Activated T-cell treated with anti-CD3 and anti-CD28 coated beads for 48 hours (primary cell): Measurements from ENCODE around the gene CDH23.

Source experiments
- DNase-seq: peaks from one replicate; pipeline ENCODE4 v3.0.0-alpha.2; 2020; ENCODE audit warnings: low read depth

The CDH23 gene

DNA sequence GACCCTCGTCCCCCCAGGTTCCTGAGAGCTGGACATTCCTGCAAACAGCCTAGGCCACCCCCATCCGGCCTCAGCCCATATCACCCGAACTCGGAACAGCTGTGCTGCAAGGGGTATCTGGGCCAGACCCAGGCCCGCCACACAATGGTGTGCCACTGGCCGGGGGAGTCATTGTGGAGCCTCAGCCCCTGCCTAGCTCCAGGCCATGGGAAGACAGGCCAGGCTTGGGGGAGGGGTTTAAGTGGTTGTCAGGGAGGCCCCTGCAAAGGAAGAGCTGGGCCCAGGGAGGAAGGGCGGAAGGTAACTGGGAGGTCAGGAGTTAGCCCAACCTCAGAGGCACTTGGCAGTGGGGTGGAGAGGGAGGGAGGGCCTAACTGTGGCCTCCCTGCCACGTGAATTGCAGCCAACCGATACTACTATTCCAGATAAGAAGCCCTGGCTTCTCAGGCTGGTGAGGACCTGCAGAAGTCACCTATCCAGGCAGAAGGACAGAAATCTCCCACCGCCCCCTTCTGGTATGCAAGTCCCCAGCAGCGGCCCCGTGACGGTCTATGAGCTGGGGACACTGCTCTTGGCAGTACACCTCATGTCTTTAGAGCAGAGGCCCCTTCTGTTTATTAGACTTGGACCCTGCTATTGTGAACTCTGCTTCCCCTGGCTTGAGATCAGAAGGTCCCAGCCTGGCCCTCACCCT lies 349.8 kb downstream of the CDH23 start:
- DNase-seq, result no peak

DNA sequence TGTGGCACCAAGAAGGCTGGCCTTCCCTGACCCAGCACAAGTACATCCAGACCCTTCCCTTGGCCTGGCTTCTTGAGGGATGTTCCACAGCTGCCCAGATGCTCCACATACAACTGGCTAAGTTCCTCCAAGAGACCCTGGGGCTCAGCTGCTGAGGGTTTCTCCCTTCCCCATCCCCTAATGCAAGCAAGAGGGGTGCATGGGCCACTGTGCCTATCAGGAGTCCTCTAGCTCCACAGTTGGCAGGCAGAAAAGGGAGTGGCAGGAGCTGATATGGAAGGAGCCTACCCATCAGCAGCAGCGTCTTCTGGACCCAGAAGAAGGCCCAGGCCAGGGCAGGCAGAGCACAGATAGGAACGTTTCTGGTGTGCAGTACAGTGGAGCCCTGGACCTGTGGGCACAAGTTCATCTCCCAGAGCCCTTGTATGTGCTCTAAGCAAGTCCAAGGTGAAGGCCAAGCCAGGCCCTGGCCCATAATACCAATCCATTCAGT lies 350.4 kb downstream of the CDH23 start:
- no peak for DNase-seq

DNA sequence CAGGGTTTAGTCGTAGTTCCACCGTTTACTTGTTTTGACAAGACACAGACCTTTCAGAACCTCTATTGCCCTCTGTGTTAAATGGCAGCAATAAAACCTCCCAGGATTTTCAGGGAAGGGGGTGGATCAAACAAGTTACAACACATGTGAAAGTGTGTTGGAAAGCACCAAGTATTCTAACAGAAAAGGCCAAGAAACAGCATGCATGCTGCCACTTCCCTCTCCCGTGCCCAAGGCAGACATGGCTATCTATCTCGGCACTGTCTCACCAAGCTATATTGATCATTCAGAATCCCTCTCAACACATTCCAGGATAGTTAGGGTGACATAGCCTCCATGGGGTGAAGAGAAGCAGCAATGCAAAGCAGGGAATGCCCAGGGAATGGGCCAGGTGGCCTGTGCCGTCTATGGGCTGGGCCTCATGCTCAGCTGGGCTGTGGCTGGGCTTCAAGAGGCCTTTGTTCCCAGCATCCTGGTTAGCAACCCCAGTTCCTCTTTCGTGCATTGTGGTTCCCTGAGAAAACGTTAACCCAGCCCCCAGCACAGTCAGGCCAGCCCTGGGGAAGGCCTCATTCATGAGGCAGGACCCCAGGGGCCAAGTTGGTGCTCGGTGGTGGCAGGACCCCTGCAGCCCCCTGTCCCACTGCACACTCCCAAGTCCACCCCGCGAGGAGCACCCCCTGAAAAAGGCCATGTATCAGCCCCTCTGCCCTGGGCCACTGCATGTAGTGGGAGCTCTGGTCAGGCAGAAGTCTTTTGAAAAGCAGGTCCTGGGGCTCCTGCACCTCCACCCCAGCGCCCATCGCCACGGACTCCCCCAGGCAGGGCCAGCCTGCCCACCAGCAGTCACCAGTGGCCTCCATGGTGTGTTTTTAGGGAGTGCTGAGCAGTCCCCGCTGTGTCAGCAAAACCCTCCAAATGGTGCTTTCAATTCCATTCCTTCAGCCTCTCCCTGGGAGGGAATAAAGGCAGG lies 351.1 kb downstream of the CDH23 start:
- DNase-seq, result no peak

DNA sequence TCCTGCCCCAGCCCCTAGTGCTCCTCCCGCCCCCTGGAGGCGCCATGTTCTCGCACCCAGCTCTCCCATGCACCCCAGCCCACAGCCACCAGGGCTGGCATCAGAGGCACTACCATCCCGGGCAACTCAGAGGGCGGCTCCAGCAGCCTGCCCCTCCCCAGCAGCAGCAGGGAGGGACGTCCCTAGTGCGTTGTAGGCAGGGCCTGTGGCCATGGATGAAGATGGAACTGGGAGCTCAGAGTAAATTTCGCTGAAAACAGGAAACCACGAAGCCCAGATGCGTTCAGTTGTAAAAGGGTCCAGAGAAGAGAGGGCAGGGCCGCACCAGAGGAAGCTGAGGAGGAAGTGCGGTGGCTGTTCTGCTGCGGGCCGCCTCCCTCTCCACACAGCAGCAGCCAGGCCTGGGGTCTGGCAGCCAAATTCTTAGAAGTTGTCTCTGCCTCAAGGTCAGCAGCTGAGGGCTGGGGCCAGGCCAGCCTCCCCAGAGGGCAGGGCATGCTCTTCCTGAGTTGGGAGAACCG lies 352.0 kb downstream of the CDH23 start:
- DNase-seq, result peak; percentile 68

DNA sequence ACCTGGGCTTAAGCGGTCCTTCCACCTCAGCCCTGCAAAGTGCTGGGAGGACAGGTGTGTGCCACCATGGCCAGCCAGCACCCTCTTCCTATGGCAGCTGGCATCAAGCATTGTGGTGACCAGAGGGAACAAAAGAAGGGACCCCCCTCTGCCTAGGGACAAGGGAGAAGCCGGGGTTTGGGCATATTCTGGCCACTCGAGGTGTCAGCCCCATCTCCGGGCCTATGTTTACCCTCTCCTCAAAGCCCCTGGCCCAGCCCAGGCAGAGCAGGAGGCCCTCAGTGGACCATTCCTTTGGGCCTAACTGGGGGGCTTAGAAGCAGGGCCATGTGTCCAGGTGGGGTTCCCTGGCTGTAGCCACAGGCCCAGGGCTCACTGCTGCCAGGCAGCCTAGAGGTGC lies 352.7 kb downstream of the CDH23 start:
- no peak for DNase-seq

DNA sequence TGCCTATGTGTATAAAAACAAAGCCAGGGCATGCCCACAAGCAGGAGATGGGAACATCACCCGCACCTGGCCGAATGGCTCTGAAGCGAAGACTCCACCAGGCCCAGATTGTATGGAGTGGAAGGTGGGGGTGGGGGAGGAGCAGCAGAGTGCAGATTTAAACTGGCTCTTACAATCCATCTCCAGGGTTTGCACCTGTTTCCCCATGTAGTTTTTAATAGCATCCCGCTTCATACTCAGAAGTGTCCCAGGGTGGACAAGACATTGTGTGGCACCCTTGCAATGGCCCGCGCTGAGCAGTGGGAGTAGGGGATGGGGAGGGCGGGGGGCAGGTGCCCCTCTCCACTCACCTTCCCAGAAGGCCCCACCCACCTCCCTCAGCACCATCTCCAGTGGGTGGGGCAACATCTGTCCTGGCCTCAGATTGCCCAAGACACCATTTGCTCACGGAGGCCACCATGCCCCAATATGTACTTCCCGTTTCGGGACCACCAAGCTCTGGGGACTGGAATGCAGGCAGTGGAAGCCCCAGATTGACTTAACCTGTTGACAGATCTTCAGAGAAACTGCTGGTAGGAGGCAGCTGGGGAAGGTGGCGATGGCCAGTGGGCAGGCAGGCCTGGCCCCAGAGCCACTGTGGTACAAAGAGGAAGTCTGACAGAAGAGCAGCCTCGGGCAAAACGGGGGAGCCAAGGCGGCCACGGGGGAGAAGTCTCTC lies 353.6 kb downstream of the CDH23 start:
- no peak for DNase-seq

DNA sequence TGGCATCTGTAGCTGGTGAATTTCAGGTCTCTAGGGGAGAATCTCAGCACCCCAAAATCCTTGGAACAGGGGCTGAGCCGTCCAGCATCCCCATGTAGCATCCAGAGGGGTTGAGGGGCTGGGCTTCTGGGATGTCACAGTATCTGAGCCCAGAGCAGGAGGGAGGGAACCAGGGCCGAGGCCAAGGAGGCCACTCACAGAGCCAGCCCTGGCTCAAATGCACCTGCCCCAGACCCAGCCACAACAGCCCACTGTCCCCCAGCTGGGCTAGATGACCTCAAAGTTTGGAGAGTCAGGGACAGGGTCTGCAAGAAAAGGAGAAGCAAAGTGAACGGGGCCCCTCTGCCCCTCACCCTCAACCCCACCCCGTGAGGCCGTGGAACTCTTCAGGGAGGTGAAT lies 354.3 kb downstream of the CDH23 start:
- no peak for DNase-seq

DNA sequence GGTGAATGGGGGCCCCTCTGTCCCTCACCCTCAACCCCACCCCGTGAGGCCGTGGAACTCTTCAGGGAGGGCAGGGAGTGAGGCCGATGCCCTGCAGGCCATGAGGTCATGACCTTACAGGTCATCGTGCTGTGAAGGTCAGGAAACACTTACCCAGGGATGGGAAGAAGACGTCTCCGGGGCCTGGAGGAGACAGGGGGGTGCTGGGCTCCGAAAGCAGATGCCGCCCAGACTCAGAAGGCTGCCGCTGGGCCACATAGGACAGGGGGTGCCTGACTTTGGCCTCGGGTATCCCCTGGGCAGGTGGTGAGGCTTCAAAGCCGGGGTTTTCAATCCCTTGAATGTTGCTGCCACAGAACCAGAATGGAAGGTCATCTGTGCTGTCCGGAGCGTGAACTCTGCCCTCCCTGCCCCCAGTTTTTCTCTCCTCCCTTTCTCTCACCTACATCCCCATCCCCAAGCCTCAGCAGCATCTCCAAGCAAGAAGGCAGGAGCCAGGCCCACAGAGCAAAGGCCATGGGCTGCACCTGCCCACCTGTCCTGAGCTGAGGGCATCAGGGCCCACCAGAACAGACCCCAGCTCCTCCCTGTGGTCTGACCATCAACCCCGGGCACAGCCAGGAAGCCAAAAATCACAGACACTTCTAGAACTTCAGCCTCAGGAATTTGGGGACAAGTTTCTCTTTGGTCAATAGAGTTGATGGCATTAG lies 354.9 kb downstream of the CDH23 start:
- no peak for DNase-seq

DNA sequence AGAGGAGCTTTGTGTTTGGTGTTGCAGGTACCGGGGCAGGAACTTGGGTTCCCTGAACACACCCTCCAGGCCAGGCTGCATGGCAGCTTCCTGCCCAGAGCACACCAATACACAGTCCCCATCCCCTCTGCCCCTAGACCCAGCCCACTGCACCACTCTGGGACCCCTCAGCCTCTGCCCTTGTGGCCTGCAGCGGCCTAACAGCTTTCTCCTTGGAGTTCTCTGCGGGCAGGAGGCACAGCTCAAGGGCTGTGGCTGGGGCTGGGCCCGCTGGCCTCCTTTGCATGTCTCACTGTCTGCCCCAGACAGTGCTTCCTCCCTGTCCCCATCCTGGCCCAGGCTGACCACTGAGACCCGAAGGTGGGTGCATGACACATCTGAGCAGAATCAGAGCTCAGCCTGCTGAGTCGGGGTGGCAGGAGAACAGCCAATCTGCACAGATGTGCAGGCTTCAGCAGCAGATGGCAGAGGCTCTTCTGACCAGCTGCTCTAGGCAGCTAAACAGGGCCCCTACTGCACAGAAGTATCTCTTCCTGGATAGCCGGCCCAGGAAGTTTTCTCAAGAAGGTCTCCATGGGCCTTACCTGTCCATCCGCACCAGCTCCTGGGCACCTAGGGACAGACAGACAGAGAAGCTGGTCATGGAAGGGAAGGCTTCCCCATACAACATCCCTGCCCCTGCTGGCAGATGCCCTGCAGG lies 355.8 kb downstream of the CDH23 start:
- DNase-seq, result no peak

DNA sequence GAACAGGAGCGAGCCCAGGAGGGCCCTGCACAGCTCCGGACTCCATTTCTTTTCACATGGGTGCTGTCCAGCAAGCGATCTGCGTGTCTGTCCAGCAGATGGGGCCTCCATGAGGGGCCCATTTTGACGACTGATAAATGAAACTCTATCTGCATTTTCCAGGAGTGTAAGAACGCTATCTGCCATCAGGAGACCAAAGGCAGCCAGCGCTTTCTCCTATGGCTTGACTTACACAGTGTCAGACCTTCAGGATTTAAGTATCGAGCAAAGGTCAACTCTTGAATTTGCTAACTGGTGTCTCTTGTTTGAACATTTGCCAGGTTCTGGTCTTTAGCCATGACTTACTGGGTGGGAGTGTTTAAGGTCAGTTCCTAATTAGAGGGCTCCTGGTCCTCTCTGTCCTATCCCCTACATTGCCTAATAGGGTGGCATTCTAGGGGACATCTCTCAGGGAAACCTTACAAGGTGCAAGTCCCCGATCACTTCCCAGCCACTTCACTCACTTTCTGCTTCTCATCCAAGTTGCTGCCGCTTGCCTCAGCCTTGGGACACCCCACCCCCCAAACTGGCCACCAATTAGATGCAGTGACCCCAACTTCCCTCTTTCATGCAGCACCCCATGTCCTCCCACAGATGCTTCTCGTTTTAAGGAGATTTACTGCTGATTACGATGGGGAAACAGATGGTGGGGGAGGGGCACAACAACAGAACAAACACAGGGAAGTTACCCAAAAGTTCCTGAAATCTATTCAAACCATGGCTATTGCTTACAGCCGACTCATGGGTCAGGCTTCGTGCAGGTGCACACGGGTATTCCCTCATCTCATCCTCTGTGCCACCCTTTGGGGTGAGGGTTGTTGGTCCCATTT lies 356.6 kb downstream of the CDH23 start:
- no peak for DNase-seq

DNA sequence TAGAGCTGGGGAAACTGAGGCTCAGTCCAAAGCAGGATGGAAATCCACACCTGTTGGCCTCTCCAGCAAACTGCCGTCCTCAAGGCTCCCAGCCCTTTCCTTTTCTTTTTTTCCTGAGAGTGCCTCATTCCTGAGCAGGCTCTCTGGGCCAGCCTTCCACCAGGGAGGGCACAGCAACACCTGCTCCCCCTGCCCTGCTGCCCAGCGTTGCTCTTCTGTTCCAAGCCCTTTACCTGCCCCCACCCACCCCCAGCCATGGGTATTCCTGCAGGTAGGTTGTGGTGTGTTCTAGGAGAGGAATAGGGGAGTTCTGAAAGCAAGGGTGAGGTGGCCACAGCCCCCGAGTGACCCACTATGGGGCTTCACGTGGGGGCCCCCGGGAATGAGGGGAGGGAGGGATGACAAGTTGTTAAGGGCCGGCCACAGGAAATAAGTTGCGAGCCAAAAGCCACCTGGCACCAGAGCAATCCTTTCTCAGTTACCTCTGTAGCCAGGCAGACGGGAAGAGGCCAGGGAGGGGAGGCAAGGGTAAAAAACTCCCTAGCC lies 357.3 kb downstream of the CDH23 start:
- DNase-seq, result no peak

DNA sequence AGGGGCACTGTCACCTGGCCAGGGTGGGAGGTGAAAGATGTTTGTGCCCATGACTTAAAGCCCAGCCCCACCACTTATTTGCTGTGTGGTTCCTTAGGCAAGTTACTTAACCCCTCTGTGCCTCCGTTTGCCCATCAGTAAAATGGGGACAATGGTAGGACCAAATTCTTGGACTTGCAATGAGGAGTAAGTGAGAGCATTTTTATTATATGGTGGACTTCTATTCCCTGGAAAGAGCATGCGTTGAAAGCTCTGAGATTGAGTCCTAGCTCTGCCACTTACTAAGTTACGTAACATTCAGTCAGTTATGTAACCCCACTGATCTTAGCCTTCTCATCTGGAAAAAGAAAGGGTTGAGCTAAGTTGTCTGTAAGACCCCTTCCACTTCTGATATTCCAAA lies 357.8 kb downstream of the CDH23 start:
- DNase-seq, result no peak

DNA sequence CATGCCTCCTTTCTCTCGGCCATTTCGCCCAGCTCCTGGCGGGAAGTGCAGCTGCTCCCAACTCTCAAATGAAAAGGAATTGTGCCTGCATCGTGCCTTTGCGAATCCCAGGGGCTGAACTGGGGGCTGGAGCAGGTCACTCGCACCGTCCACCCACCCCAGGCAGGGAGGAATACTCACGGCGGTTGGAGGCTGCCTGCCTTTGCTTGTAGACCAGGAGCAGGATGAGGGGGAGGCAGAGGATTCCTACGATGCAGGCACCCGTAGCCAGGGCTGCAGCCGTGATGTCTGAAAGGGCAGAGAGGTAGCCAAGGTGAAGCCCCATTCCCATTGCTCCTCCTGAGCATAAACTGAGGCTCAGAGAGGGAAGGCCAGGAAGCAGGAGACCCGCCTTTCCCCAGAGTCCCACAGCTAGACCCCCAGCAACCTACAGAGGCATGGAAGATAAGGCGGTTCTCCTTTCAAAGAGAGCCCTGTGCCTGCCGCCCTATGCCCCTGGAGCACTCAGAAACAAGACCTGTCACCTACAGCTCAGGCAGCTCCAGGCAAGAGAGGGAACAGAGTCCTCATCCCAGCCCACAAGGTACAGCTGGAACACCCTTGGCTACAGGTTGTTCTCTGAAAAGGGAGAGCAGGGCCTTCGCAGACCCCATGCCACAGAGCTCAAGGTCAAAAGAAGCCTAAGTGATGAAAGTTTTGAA lies 358.6 kb downstream of the CDH23 start:
- no peak for DNase-seq

DNA sequence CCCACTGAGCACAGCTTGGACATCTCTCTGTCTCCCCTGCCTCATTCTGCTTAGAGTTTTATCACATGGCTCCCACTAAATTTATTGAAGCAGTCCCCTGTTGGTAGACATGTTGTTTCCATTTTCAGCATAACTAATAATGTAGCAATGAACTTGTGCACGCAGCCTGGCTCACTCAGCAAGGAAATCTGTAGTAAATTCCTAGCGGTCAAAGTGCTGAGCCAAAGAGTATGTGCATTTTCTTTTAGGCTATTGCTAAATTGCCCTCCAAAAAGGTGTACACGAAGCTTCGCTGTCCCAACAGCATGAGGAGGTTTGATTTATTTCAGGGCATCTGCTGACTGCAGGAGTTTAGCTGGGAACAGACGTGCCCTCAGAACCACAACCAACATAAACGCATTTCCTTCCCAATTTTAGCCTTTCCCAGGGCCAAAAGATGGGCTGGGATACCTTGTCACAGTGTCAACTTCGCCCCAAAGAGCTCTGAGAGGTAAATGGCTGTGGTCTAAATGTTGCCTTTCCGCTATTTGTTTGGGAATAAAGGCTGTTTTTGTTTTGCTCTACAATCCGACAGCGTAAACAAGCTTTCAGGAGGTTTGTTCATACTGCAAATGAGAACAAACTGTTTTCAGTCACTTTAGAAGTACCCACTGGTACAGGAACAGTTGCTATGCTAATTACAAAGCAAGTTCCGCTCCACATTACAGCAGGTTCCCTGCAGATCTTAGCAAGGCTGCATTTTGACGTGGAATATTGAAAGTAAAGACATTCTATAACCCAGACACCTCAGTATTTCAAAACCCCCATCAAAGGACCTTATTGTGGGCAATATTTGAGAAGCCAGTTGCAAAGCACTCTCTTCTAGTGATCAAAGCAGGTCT lies 359.8 kb downstream of the CDH23 start:
- no peak for DNase-seq

DNA sequence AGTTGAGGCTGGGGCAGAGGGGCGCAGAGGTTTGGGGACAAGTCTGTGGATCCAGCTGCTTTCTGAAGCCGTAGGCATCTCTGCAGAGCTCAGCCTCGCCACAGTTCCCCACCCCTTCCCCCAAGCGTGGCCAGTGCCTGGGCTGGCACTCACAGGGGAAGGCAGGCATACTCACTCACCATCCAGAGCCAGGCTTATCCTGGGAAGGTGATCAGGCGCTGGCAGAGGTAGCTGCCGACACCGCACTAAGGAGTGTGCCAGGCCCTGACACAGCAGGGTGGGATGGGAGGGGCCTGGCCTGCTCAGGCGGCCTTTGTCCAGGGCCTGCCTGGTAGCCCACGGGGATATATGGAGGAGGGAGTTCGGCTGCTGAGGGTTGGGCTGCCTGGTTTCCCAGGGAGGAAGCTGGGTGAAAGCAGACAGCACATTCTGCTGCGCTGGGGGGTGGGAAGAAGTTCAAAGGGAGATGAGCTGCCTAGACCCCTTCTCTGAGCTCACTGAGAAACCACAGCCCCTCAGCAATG lies 360.7 kb downstream of the CDH23 start:
- no peak for DNase-seq

DNA sequence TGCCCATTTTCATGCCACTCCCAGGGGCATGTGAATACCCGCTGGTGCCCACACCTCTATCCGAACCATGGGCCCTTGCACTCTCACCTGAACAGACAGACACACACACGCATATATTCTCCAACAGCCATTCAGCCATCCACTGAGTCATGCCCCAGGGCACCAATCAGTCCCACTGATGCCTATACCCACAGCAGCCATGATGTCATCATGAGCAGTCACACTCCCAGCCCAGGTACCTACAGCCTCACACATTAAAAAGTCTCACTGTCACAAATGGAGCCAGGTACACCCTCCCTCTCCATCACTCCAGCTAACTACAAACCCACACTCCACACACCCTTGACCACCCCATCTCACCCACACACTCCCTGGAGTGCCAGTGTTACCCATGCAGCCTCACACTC lies 364.4 kb downstream of the CDH23 start:
- no peak for DNase-seq

DNA sequence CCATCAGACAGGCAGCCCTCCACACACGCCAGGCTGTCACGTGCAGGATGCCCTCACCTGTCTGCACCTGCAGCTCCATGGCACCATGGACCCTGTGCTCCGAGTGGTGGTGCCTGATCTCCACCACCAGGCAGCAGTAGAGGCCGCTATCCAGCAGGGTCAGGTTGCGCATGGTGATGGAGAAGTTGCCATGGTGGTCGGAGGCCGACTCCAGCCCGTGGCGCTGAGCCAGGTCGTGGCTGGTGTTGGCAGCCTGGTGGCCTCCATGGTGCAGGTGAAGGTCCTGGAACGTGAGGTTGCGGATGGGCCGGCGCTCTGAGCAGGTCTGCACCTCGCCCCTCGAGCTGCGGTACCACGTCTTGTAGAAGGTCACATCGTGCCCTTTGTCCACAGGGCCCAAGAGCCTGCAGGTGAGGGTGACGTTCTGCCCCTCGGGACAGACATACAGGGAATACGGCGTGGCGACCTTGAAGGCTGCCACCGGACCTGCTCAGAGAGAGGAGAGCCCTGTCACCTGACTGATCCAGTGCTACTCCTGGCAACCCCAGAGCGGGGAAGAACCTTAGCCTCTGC lies 364.9 kb downstream of the CDH23 start:
- DNase-seq, result no peak
